Endothelial cell of umbilical vein (primary cell): ENCODE results near the gene SERPINF2. TPM values are rescaled to one million over a fixed set of nuclear protein-coding genes. Genes with fewer than 3 reads are reported as not detected.

Experiments
- BruUV-seq: library from RNA; stranded (reverse); fragments of 400-500 nt; replicated peaks from 2 replicates; lab custom pipeline; 2021; lab: Mats Ljungman, UMichigan
- CTCF ChIA-PET: fragments of 300-600, 350-600 bp; sonication (Branson Sonifier 250); formaldehyde crosslinking; loops from one replicate; lab custom pipeline; 2021; ENCODE audit warnings: antibody characterized with exemption, inconsistent platforms; lab: Charles Lee
- POLR2A ChIA-PET: fragments of 300-600, 350-600 bp; sonication (Branson Sonifier 250); formaldehyde crosslinking; loops from one replicate; lab custom pipeline; 2021; ENCODE audit warnings: antibody characterized with exemption, inconsistent platforms; lab: Charles Lee
- DNase-seq: peaks from one replicate; pipeline ENCODE4 v3.0.0-alpha.2; 2011; ENCODE audit warnings: low read depth, low spot score
- FAIRE-seq: peaks from 2 replicates; lab custom pipeline; 2011; peaks lifted over from hg19 to GRCh38; lab: Jason Lieb, UNC
- H2AFZ ChIP-seq: 2 replicates; pipeline ENCODE4 v1.6.0; 2012; ENCODE audit warnings: low read depth, low read length, control low read depth, inconsistent platforms
- H3K27ac ChIP-seq: 2 replicates; pipeline ENCODE4 v1.5.1; 2011; ENCODE audit warnings: low read depth, mild to moderate bottlenecking, control low read depth, low read length, moderate library complexity; ENCODE audit not compliant: insufficient read depth
- H3K27me3 ChIP-seq, 2 experiments: 2 replicates each; pipeline versions ENCODE4 v1.6.0 to v1.6.1; 2011; ENCODE audit warnings: low read length in 2 of 2, mixed read lengths in 1 of 2; ENCODE audit not compliant: control insufficient read depth in 2 of 2, insufficient read depth in 2 of 2
- H3K36me3 ChIP-seq, 2 experiments: 2 replicates in 1 of 2; 3 replicates in 1 of 2; pipeline ENCODE4 v1.5.1; 2011; ENCODE audit warnings: low read length in 2 of 2, mild to moderate bottlenecking in 1 of 2, moderate library complexity in 1 of 2; ENCODE audit not compliant: control insufficient read depth in 2 of 2, insufficient read depth in 2 of 2; ENCODE audit errors: extremely low read depth in 1 of 2
- H3K4me1 ChIP-seq: 3 replicates; pipeline ENCODE4 v1.5.1; 2011; ENCODE audit warnings: mild to moderate bottlenecking, low read length; ENCODE audit not compliant: control insufficient read depth, insufficient read depth; ENCODE audit errors: extremely low read depth
- H3K4me2 ChIP-seq: 2 replicates; pipeline ENCODE4 v1.6.1; 2011; ENCODE audit warnings: low read length, control low read depth, mixed read lengths; ENCODE audit not compliant: insufficient read depth
- H3K4me3 ChIP-seq, 3 experiments: fragments of 200-600 bp in 1 of 3; sonication (generic), shearing (Covaris generic) in 1 of 3; replicated peaks in 1 of 3; 2 replicates each; pipeline ENCODE4 v1.5.1; 2011 to 2016; ENCODE audit warnings: control low read depth in 3 of 3, low read length in 3 of 3, mild to moderate bottlenecking in 2 of 3, inconsistent platforms in 1 of 3, low read depth in 1 of 3, moderate library complexity in 1 of 3; ENCODE audit not compliant: insufficient read depth in 1 of 3
- H3K79me2 ChIP-seq: 2 replicates; pipeline ENCODE4 v1.6.0; 2012; ENCODE audit warnings: low read length, inconsistent platforms; ENCODE audit not compliant: control insufficient read depth, insufficient read depth
- H3K9ac ChIP-seq: replicated peaks from 2 replicates; pipeline ENCODE3; 2011; ENCODE audit warnings: low read length, control low read depth; ENCODE audit not compliant: insufficient read depth; ENCODE audit errors: extremely low read depth
- H3K9me1 ChIP-seq: replicated peaks from 3 replicates; pipeline ENCODE4 v1.6.0; 2011; ENCODE audit warnings: mild to moderate bottlenecking, low read length; ENCODE audit not compliant: control insufficient read depth, insufficient read depth; ENCODE audit errors: extremely low read depth
- H3K9me3 ChIP-seq: replicated peaks from 2 replicates; pipeline ENCODE4 v1.5.1; 2012; ENCODE audit warnings: low read length, inconsistent platforms; ENCODE audit not compliant: control insufficient read depth, insufficient read depth
- H4K20me1 ChIP-seq: replicated peaks from 2 replicates; pipeline ENCODE3; 2011; ENCODE audit warnings: mild to moderate bottlenecking, low read length; ENCODE audit not compliant: control insufficient read depth, insufficient read depth; ENCODE audit errors: extremely low read depth
- EZH2 ChIP-seq: IDR thresholded peaks from 2 replicates; pipeline ENCODE4 v1.6.1; 2012; ENCODE audit warnings: borderline replicate concordance, low read depth, mild to moderate bottlenecking, moderate library complexity, low read length, inconsistent platforms; ENCODE audit not compliant: severe bottlenecking
- FOS ChIP-seq: IDR thresholded peaks from 2 replicates; pipeline ENCODE4 v1.6.1; 2011; ENCODE audit warnings: mild to moderate bottlenecking, low read length, moderate library complexity, borderline replicate concordance; ENCODE audit not compliant: insufficient read depth
- GATA2 ChIP-seq: IDR thresholded peaks from 2 replicates; pipeline ENCODE4 v1.7.0; 2011; ENCODE audit warnings: low read depth, mild to moderate bottlenecking, moderate library complexity, mixed read lengths, low read length; ENCODE audit not compliant: insufficient read length, insufficient read depth
- JUN ChIP-seq: IDR thresholded peaks from 2 replicates; pipeline ENCODE4 v1.6.1; 2011; ENCODE audit warnings: borderline replicate concordance, low read depth; ENCODE audit not compliant: insufficient read length, insufficient read depth
- MAX ChIP-seq: IDR thresholded peaks from 2 replicates; pipeline ENCODE4 v1.6.1; 2011; ENCODE audit not compliant: insufficient read depth, insufficient read length
- MYC ChIP-seq: IDR thresholded peaks from one replicate; pipeline ENCODE4 v1.6.1; 2011; ENCODE audit warnings: mild to moderate bottlenecking, low read depth, low read length
- POLR2A ChIP-seq: IDR thresholded peaks from 2 replicates; pipeline ENCODE4 v1.6.1; 2012; ENCODE audit warnings: low read depth, mild to moderate bottlenecking, control low read depth, low read length
- POLR2AphosphoS5 ChIP-seq: IDR thresholded peaks from 2 replicates; pipeline ENCODE4 v1.6.1; 2012; ENCODE audit warnings: low read depth, mild to moderate bottlenecking, control low read depth, low read length, moderate library complexity; ENCODE audit not compliant: insufficient read depth
- dilution Hi-C: fragments of 300-500 bp; cut with MboI; formaldehyde crosslinking; loops from one replicate; pipeline ENCODE4 v1.15.0; 2019; ENCODE audit warnings: low sequenced_read_pairs; ENCODE audit not compliant: extremely low pct_ligation_motif_present
- intact Hi-C: fragments of 100-400 bp; cut with micrococcal nuclease; formaldehyde crosslinking; loops from one replicate; pipeline ENCODE4 v1.10.0; 2022
- polyA plus RNA-seq, 4 experiments: library from polyadenylated mRNA; depleted of rRNA in 3 of 4; stranded (reverse) in 3 of 4; unstranded in 1 of 4; fragments of >200 nt; gene quantifications; 2 replicates each; pipeline versions ENCODE4 v1.2.1 to v1.2.3, GENCODE V29; 2011 to 2012; ENCODE audit warnings: missing spikeins in 1 of 4
- total RNA-seq: library from RNA; stranded (reverse); gene quantifications from 2 replicates; pipeline ENCODE4 v1.2.3, GENCODE V29; 2021
- TF ChIP-seq, protein P1 (sequence below), 2 donors: IDR thresholded peaks; 1 replicate in 1 of 2; 2 replicates in 1 of 2; pipeline ENCODE4 v1.5.1; 2011; ENCODE audit warnings: low read length in 2 of 2, mild to moderate bottlenecking in 2 of 2, moderate library complexity in 2 of 2, control low read depth in 1 of 2, inconsistent platforms in 1 of 2, low read depth in 1 of 2; ENCODE audit not compliant: insufficient read depth in 1 of 2; ENCODE audit errors: extremely low read depth in 1 of 2

The SERPINF2 gene
- total and polyA plus RNA-seq, 2 donors (not counting 3 experiments of a cell fraction or from before 2014, with no cell fraction given), result 0.03 TPM; not detected in 1

DNA sequence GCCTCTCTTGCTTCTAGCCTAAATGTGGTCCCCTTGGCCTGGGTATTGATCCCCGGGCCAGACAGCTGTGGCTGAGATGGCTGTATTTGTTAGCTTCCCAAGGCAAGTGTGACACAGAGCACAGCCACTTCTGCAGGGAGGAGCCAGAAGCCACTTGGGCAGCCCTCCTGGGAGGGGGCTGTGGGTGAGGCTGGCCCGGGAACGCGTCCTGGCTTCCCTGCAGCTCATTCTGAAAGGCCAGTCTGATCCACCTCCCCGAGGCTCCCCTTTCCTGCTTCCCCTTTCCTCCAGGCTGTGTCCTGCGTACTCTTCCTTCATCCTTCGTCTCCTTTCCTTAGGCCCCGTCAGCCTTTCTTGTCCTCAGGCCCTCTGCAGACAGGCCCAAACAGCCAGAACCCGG is 8.0 kb downstream of the SERPINF2 start:
- no peak overlapping the region for H3K4me2 ChIP-seq
- H4K20me1 ChIP-seq, result no peaks in the 10 kb centered on the region
- H3K9me3 ChIP-seq, result no peaks in the 10 kb centered on the region
- H2AFZ ChIP-seq, result no peak overlapping the region
- no TSS peak for BruUV-seq
- no peak overlapping the region for H3K9ac ChIP-seq
- H3K4me1 ChIP-seq, result peaks cover 4% of the 10 kb centered on the region
- no peaks in the 10 kb centered on the region for H3K36me3 ChIP-seq
- intact Hi-C loops, result no loop called here
- TF ChIP-seq, protein P1, sequence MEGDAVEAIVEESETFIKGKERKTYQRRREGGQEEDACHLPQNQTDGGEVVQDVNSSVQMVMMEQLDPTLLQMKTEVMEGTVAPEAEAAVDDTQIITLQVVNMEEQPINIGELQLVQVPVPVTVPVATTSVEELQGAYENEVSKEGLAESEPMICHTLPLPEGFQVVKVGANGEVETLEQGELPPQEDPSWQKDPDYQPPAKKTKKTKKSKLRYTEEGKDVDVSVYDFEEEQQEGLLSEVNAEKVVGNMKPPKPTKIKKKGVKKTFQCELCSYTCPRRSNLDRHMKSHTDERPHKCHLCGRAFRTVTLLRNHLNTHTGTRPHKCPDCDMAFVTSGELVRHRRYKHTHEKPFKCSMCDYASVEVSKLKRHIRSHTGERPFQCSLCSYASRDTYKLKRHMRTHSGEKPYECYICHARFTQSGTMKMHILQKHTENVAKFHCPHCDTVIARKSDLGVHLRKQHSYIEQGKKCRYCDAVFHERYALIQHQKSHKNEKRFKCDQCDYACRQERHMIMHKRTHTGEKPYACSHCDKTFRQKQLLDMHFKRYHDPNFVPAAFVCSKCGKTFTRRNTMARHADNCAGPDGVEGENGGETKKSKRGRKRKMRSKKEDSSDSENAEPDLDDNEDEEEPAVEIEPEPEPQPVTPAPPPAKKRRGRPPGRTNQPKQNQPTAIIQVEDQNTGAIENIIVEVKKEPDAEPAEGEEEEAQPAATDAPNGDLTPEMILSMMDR (IDR thresholded peaks at IDR 0.05; ENCODE audit: extremely low read depth in 1 of 2, insufficient read depth in 1 of 2, low read depth in 1 of 2, low read length in 2 of 2), result no peak
- TF ChIP-seq POLR2A (no peak), GATA2 (no peak), EZH2 (no peak), MYC (no peak), JUN (no peak), MAX (no peak), POLR2AphosphoS5 (no peak), FOS (no peak)
- H3K27me3 ChIP-seq, result no peaks in the 10 kb centered on the region
- CTCF ChIA-PET, result no interaction called here
- dilution Hi-C loops, result no loop called here
- no peak overlapping the region for H3K4me3 ChIP-seq
- H3K9me1 ChIP-seq, result no peaks in the 10 kb centered on the region
- FAIRE-seq (no peak), DNase-seq (no peak)
- no peak overlapping the region for H3K27ac ChIP-seq
- POLR2A ChIA-PET, result no interaction called here
- H3K79me2 ChIP-seq, result no peaks in the 10 kb centered on the region
